Keratinocyte (primary cell): ENCODE data around the gene MAN1C1. TPM values are rescaled to one million over a fixed set of nuclear protein-coding genes. Genes with fewer than 3 reads are reported as not detected.
A peak's percentile ranks its signal among the peaks of the same experiment; 100 is the strongest.

Experiments used
- DNase-seq: peaks from one replicate; pipeline ENCODE4 v3.0.0-alpha.2; 2011; ENCODE audit warnings: low read depth, missing footprints, low spot score
- FAIRE-seq: peaks from 2 replicates; lab custom pipeline; 2011; peaks lifted over from hg19 to GRCh38; lab: Jason Lieb, UNC
- H2AFZ ChIP-seq: 2 replicates; pipeline ENCODE4 v1.6.0; 2012; ENCODE audit warnings: low read length, control low read depth, inconsistent platforms; ENCODE audit not compliant: control insufficient read depth
- H3K27ac ChIP-seq: 2 replicates; pipeline ENCODE4 v1.5.1; 2011; ENCODE audit warnings: low read length; ENCODE audit not compliant: control insufficient read depth, insufficient read depth
- H3K27me3 ChIP-seq: 3 replicates; pipeline ENCODE4 v1.6.0; 2011; ENCODE audit warnings: low read length; ENCODE audit not compliant: control insufficient read depth, insufficient read depth; ENCODE audit errors: extremely low read depth
- H3K36me3 ChIP-seq, 2 experiments: 2 replicates in 1 of 2; 3 replicates in 1 of 2; pipeline ENCODE4 v1.5.1; 2011; ENCODE audit warnings: low read length in 2 of 2, mild to moderate bottlenecking in 1 of 2; ENCODE audit not compliant: control insufficient read depth in 2 of 2, insufficient read depth in 2 of 2; ENCODE audit errors: extremely low read depth in 1 of 2
- H3K4me1 ChIP-seq: 3 replicates; pipeline ENCODE4 v1.5.1; 2011; ENCODE audit warnings: low read length; ENCODE audit not compliant: control insufficient read depth, insufficient read depth; ENCODE audit errors: extremely low read depth
- H3K4me2 ChIP-seq: 3 replicates; pipeline ENCODE4 v1.6.0; 2011; ENCODE audit warnings: low read depth, low read length; ENCODE audit not compliant: control insufficient read depth, insufficient read depth; ENCODE audit errors: extremely low read depth
- H3K4me3 ChIP-seq, 3 experiments: fragments of 200-600 bp in 1 of 3; sonication (generic) in 1 of 3; 2 replicates in 2 of 3; 3 replicates in 1 of 3; pipeline ENCODE4 v1.5.1; 2011 to 2016; ENCODE audit warnings: low read length in 3 of 3, mild to moderate bottlenecking in 3 of 3, control low read depth in 2 of 3, inconsistent platforms in 1 of 3, low read depth in 1 of 3, mixed read lengths in 1 of 3, mixed run types in 1 of 3, moderate library complexity in 1 of 3; ENCODE audit not compliant: control insufficient read depth in 2 of 3, insufficient read depth in 2 of 3; ENCODE audit errors: extremely low read depth in 1 of 3
- H3K79me2 ChIP-seq: 2 replicates; pipeline ENCODE4 v1.6.0; 2012; ENCODE audit warnings: low read length; ENCODE audit not compliant: control insufficient read depth, insufficient read depth
- H3K9ac ChIP-seq: 3 replicates; pipeline ENCODE4 v1.6.0; 2011; ENCODE audit warnings: low read length; ENCODE audit not compliant: control insufficient read depth, insufficient read depth; ENCODE audit errors: extremely low read depth
- H3K9me1 ChIP-seq: 3 replicates; pipeline ENCODE4 v1.6.0; 2011; ENCODE audit warnings: low read length; ENCODE audit not compliant: control insufficient read depth, insufficient read depth; ENCODE audit errors: extremely low read depth
- H3K9me3 ChIP-seq: 2 replicates; pipeline ENCODE4 v1.5.1; 2012; ENCODE audit warnings: low read depth, low read length; ENCODE audit not compliant: control insufficient read depth
- H4K20me1 ChIP-seq: 3 replicates; pipeline ENCODE4 v1.6.0; 2011; ENCODE audit warnings: low read length; ENCODE audit not compliant: control insufficient read depth, insufficient read depth; ENCODE audit errors: extremely low read depth
- CTCF ChIP-seq, 3 experiments: IDR thresholded peaks in 1 of 3; conservative IDR thresholded peaks in 1 of 3; optimal IDR thresholded peaks in 1 of 3; 2 replicates in 2 of 3; 3 replicates in 1 of 3; pipeline versions ENCODE3 to v1.5.1; 2011; ENCODE audit warnings: low read length in 3 of 3, mild to moderate bottlenecking in 3 of 3, moderate library complexity in 2 of 3, control low read depth in 1 of 3, inconsistent platforms in 1 of 3; ENCODE audit not compliant: insufficient read depth in 2 of 3; ENCODE audit errors: extremely low read depth in 1 of 3
- EZH2 ChIP-seq: IDR thresholded peaks from one replicate; pipeline ENCODE4 v1.6.1; 2012; ENCODE audit warnings: inconsistent platforms, mild to moderate bottlenecking, low read length, moderate library complexity
- dilution Hi-C: fragments of 300-500 bp; cut with MboI; formaldehyde crosslinking; loops from one replicate; pipeline ENCODE4 v1.7.0; 2020; ENCODE audit warnings: low sequenced_read_pairs; ENCODE audit not compliant: extremely low pct_ligation_motif_present
- polyA plus RNA-seq, 5 experiments: library from polyadenylated mRNA; depleted of rRNA in 3 of 5; stranded (reverse) in 3 of 5; stranded (forward) in 1 of 5; unstranded in 1 of 5; fragments of >200 nt; gene quantifications; 1 replicate in 1 of 5; 2 replicates in 3 of 5; 3 replicates in 1 of 5; pipeline versions ENCODE4 v1.2.1 to v1.2.3, GENCODE V29; 2011 to 2012; ENCODE audit warnings: missing spikeins in 2 of 5, low read depth in 1 of 5, low replicate concordance in 1 of 5

MAN1C1 gene
- polyA plus RNA-seq, 1 donor (not counting 4 experiments of a cell fraction or from before 2014, with no cell fraction given) = 0.07 TPM

GRCh38 chr1:25618433-25618808 lies 1.8 kb downstream of the MAN1C1 start:
- no peak overlapping the region for H2AFZ ChIP-seq
- H3K4me1 ChIP-seq = peaks cover 3% of the 10 kb centered on the region
- no peaks in the 10 kb centered on the region for H3K36me3 ChIP-seq
- no peaks in the 10 kb centered on the region for H3K79me2 ChIP-seq
- DNase-seq = no peak
- no peak overlapping the region for H3K4me3 ChIP-seq
- no peak overlapping the region for H3K27ac ChIP-seq
- no peaks in the 10 kb centered on the region for H3K9me3 ChIP-seq
- H3K27me3 ChIP-seq = peaks cover 65% of the 10 kb centered on the region
- no peak overlapping the region for H3K9ac ChIP-seq
- no peaks in the 10 kb centered on the region for H3K9me1 ChIP-seq
- dilution Hi-C loops = no loop called here
- H4K20me1 ChIP-seq = no peaks in the 10 kb centered on the region
- H3K4me2 ChIP-seq = no peak overlapping the region
- TF ChIP-seq CTCF (optimal IDR thresholded peaks at IDR 0.05 in 1 of 3, IDR thresholded peaks at IDR 0.05 in 1 of 3, conservative IDR thresholded peaks at IDR 0.05 in 1 of 3; ENCODE audit: extremely low read depth in 1 of 3, insufficient read depth in 2 of 3, low read length in 3 of 3) = no peak
- peak; percentile 54 for TF ChIP-seq EZH2
- no peak for FAIRE-seq

GRCh38 chr1:25619101-25619890 lies 2.7 kb downstream of the MAN1C1 start:
- dilution Hi-C loops = no loop called here

More at GRCh38 chr1:25619101-25619890, 2.7 kb downstream of the MAN1C1 start:
- Histone ChIP-seq H2AFZ (no peak overlapping the region), H4K20me1 (no peaks in the 10 kb centered on the region), H3K4me3 (no peak overlapping the region), H3K4me1 (peaks cover 3% of the 10 kb centered on the region), H3K27me3 (peaks cover 63% of the 10 kb centered on the region), H3K9me1 (no peaks in the 10 kb centered on the region), H3K36me3 (no peaks in the 10 kb centered on the region), H3K79me2 (no peaks in the 10 kb centered on the region), H3K9ac (no peak overlapping the region), H3K4me2 (no peak overlapping the region), H3K9me3 (no peaks in the 10 kb centered on the region), H3K27ac (no peak overlapping the region)
- FAIRE-seq (no peak), DNase-seq (no peak)
- TF ChIP-seq EZH2 = no peak
- TF ChIP-seq CTCF (optimal IDR thresholded peaks at IDR 0.05 in 1 of 3, IDR thresholded peaks at IDR 0.05 in 1 of 3, conservative IDR thresholded peaks at IDR 0.05 in 1 of 3; ENCODE audit: extremely low read depth in 1 of 3, insufficient read depth in 2 of 3, low read length in 3 of 3) = peak; percentile 62 to 80 (median 74)
